Measurements from ENCODE around the gene RBFA.

GRCh38 chr18:80074697-80075096, 40.5 kb downstream of the RBFA start:
- TF ChIP-seq CTCF (IDR thresholded peaks at IDR 0.05; ENCODE audit: low read length) (no peak), EZH2 (IDR thresholded peaks at IDR 0.05; ENCODE audit: borderline replicate concordance, low read length) (no peak)

Data from OCI-LY1 (cell line).